ENCODE results near the gene ABCC9. TPM values are rescaled to one million over a fixed set of nuclear protein-coding genes. Genes with fewer than 3 reads are reported as not detected.

The ABCC9 gene
- total and polyA plus RNA-seq, 12 donors, result 2.1 to 35.0 (median 18.5) TPM

DNA sequence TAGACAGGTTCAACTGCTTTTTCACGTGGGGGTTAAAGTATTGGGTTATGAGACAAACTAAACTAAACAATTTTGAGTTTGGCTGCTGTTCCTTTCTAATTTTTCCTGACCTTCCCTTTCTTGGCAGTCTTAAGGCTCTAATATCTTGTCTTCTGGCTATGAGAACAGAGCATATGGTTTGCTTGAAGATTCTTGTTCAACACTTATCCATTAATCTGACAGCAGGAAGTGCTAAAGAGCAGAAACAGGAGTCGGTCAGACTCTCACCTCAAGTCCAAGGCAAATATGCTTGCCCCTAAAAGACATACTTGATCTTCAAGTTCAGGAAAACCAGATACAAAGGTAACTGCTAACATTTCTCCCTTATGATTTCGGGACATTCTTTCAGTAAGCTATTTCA is 114.1 kb downstream of the ABCC9 start:
- DNase-seq, result no peak
- Histone ChIP-seq H3K9me3 (replicated peaks in 1 of 3) (no peaks in the 10 kb centered on the region), H3K4me1 (replicated peaks in 1 of 2) (peaks cover 0 to 10% of the 10 kb centered on the region in 2 donors), H3K27me3 (no peaks in the 10 kb centered on the region), H3K27ac (peak overlapping the region in 1 of 5 donors; percentile 49), H3K36me3 (replicated peaks in 1 of 2) (no peaks in the 10 kb centered on the region), H3K4me3 (no peak overlapping the region)
- TF ChIP-seq, protein P1, sequence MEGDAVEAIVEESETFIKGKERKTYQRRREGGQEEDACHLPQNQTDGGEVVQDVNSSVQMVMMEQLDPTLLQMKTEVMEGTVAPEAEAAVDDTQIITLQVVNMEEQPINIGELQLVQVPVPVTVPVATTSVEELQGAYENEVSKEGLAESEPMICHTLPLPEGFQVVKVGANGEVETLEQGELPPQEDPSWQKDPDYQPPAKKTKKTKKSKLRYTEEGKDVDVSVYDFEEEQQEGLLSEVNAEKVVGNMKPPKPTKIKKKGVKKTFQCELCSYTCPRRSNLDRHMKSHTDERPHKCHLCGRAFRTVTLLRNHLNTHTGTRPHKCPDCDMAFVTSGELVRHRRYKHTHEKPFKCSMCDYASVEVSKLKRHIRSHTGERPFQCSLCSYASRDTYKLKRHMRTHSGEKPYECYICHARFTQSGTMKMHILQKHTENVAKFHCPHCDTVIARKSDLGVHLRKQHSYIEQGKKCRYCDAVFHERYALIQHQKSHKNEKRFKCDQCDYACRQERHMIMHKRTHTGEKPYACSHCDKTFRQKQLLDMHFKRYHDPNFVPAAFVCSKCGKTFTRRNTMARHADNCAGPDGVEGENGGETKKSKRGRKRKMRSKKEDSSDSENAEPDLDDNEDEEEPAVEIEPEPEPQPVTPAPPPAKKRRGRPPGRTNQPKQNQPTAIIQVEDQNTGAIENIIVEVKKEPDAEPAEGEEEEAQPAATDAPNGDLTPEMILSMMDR (IDR thresholded peaks at IDR 0.05), result no peak
- TF ChIP-seq POLR2A (IDR thresholded peaks at IDR 0.05), result no peak
- WGBS, 4 donors, result 38 to 49% (median 41%) methylated on average over 3 of the region's 3 CpGs
- intact Hi-C loops (cut with DNase I), result no loop called here

DNA sequence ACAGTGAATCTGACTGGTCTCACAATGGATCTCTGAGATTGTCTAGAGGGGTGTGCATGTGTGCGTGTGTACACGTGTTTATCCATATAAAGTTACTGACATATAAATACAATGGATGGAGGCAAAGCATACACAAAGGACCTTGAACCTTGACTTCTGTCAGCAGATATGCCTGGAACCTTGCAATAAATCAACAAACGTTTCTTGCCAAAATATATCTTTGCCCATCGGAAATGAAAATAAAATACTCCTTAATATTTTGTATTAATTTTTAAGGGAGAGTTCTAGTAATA is 114.7 kb downstream of the ABCC9 start:
- WGBS, 4 donors, result 46 to 57% (median 55%) methylated on average over 4 of the region's 4 CpGs
- TF ChIP-seq POLR2A (IDR thresholded peaks at IDR 0.05), result no peak
- Histone ChIP-seq H3K4me3 (no peak overlapping the region), H3K27ac (no peak overlapping the region), H3K9me3 (replicated peaks in 1 of 3) (no peaks in the 10 kb centered on the region), H3K36me3 (replicated peaks in 1 of 2) (no peaks in the 10 kb centered on the region), H3K27me3 (no peaks in the 10 kb centered on the region), H3K4me1 (replicated peaks in 1 of 2) (peaks cover 0 to 10% of the 10 kb centered on the region in 2 donors)
- DNase-seq, result no peak
- intact Hi-C loops (cut with DNase I), result no loop called here

DNA sequence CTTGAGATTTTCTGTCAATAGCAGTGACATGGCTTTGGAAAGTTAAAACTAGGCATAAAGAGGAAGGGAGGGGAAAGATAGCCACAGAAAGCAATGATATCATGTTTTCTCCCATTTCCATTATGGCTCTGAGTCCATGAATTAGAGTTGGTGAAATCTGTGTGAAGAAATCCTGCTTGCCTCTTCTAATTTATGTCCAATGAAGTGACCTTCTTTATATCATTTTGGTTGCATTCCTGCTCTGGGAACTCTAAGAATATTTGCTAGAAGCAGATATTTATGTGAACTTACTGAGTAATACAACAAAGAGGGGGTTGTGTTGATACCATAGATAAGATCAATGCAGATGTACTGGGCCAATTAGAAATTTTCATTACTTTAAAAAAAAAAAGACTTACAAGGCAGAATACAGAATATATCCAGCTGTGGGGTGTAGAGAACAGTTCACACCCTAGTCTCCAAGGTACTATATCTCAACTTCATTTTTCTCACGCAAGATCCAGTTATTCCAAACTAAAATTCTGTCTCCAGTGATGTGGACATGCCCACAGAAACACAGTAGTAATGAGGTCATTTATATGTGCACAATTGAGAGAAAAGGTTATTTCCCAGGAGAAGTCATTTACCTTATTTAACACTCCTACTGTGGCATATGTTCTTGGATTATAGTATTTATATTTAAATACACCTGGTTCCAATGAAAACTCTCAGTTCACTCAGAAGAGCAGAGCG is 115.2 kb downstream of the ABCC9 start:
- Histone ChIP-seq H3K9me3 (replicated peaks in 1 of 3) (no peaks in the 10 kb centered on the region), H3K4me1 (replicated peaks in 1 of 2) (peaks cover 0 to 7% of the 10 kb centered on the region in 2 donors), H3K27me3 (no peaks in the 10 kb centered on the region), H3K27ac (no peak overlapping the region), H3K4me3 (no peak overlapping the region), H3K36me3 (replicated peaks in 1 of 2) (no peaks in the 10 kb centered on the region)
- no peak for DNase-seq
- WGBS, 4 donors, result 77 to 91% (median 85%) methylated on average over 2 of the region's 2 CpGs
- intact Hi-C loops (cut with DNase I), result no loop called here
- TF ChIP-seq, protein P1 (IDR thresholded peaks at IDR 0.05), result no peak

DNA sequence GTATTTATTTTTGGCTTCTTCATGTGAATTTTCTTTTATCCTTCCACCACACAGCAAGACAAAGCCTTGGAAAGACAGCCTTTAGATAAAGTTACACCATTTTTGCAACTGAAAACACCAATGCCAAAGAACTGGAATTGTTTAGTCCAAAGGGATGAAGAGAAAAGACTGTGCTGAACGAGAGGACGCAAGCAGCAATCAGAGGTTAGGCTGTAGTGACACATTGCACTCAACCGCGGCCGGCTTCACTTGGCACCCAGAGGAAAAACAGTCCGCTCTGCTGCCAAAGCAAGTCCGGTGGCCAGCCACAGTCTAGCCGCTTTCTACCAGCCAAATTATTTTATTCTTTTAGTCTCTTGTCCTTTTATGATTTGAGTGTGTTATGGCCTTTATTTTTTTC is 117.6 kb downstream of the ABCC9 start:
- intact Hi-C loops (cut with DNase I), result no loop called here
- 76 to 90% (median 81%) methylated on average over 8 of the region's 8 CpGs for WGBS, 4 donors
- Histone ChIP-seq H3K36me3 (replicated peaks in 1 of 2) (no peaks in the 10 kb centered on the region), H3K9me3 (replicated peaks in 1 of 3) (no peaks in the 10 kb centered on the region), H3K27ac (no peak overlapping the region), H3K4me1 (replicated peaks in 1 of 2) (peaks cover 3 to 7% of the 10 kb centered on the region in 2 donors), H3K4me3 (no peak overlapping the region), H3K27me3 (no peaks in the 10 kb centered on the region)
- TF ChIP-seq, protein P1 (IDR thresholded peaks at IDR 0.05), result no peak
- no peak for TF ChIP-seq POLR2A (IDR thresholded peaks at IDR 0.05)
- no peak for DNase-seq

DNA sequence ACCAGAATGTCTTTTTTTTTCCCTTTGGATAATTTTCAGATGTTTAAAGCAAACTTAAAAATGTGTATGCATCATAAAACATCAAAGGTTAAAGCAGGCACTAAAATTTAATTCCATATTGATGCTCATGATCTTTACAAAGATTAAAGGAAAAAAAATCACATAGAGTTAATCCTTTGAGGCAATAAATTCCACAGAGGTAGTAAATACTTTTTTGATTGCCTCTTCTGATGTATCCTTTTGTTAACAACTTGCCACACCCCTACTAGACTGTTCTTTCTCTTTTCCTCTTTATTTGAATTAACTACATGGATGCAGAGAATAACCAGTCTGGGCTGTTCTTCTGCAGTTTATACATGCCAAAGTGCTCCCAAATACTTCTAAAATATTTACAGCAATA is 121.5 kb downstream of the ABCC9 start:
- peaks cover 0 to 3% of the 10 kb centered on the region in 2 donors for H3K4me1 ChIP-seq (replicated peaks in 1 of 2)
- H3K4me3 ChIP-seq, result no peak overlapping the region
- no peaks in the 10 kb centered on the region for H3K9me3 ChIP-seq (replicated peaks in 1 of 3)
- TF ChIP-seq, protein P1 (IDR thresholded peaks at IDR 0.05), result no peak
- TF ChIP-seq POLR2A (IDR thresholded peaks at IDR 0.05), result no peak
- no peaks in the 10 kb centered on the region for H3K36me3 ChIP-seq (replicated peaks in 1 of 2)
- intact Hi-C loops (cut with DNase I), result no loop called here
- H3K27ac ChIP-seq, result no peak overlapping the region
- H3K27me3 ChIP-seq, result no peaks in the 10 kb centered on the region
- DNase-seq, result no peak
